AG09309 (cell line): ENCODE data around the gene SLC25A21.

Experiments used
- DNase-seq: peaks from one replicate; pipeline ENCODE4 v3.0.0-alpha.2; 2010; ENCODE audit warnings: low read depth
- H3K4me3 ChIP-seq: 2 replicates; pipeline ENCODE4 v1.5.1; 2011; ENCODE audit warnings: mild to moderate bottlenecking, low read depth, low read length, moderate library complexity; ENCODE audit not compliant: control insufficient read depth
- TF ChIP-seq, protein P1 (sequence below): IDR thresholded peaks from 2 replicates; pipeline ENCODE4 v1.5.1; 2011; ENCODE audit warnings: mild to moderate bottlenecking, low read depth, low read length, inconsistent platforms; ENCODE audit not compliant: insufficient read depth, control insufficient read depth; ENCODE audit errors: missing control alignments

SLC25A21 gene

DNA sequence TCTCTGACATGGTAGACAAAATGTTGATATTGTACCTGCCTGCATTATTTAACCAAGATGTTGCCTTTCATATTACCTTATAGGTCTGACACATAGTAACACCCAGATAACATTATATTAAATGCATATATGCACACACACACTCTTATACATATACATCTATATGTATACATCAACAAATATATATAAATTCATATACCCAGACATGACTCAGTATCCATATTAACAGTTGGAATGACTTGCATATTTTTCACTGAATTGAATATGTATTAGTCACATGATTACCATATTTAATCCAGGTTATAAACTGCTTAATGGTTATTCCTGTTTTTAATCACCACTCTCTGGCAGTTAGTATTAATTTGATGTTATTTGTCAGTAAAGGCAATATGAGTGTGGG is 425.5 kb downstream of the SLC25A21 start:
- TF ChIP-seq, protein P1, sequence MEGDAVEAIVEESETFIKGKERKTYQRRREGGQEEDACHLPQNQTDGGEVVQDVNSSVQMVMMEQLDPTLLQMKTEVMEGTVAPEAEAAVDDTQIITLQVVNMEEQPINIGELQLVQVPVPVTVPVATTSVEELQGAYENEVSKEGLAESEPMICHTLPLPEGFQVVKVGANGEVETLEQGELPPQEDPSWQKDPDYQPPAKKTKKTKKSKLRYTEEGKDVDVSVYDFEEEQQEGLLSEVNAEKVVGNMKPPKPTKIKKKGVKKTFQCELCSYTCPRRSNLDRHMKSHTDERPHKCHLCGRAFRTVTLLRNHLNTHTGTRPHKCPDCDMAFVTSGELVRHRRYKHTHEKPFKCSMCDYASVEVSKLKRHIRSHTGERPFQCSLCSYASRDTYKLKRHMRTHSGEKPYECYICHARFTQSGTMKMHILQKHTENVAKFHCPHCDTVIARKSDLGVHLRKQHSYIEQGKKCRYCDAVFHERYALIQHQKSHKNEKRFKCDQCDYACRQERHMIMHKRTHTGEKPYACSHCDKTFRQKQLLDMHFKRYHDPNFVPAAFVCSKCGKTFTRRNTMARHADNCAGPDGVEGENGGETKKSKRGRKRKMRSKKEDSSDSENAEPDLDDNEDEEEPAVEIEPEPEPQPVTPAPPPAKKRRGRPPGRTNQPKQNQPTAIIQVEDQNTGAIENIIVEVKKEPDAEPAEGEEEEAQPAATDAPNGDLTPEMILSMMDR = no peak
- no peak for DNase-seq
- H3K4me3 ChIP-seq = no peak overlapping the region

DNA sequence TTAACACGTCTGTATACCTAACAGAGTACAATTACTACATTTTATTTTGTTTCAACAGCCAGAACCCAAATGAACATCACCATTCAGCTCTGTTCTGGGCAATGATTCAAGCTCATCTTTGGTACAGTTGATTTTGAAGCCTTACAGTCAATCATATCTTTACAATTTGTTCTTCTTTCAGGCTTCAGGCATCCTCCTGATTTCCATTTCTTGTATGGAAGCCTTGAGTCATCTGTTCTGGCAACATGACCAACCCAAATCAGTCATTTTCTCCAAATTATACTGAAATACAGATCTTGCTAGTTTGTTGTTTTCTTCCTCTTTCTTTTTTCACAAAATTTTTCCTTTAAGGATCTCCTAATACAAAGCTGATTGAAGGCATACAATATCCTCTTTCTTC is 430.5 kb downstream of the SLC25A21 start:
- TF ChIP-seq, protein P1 = no peak
- H3K4me3 ChIP-seq = no peak overlapping the region
- no peak for DNase-seq

DNA sequence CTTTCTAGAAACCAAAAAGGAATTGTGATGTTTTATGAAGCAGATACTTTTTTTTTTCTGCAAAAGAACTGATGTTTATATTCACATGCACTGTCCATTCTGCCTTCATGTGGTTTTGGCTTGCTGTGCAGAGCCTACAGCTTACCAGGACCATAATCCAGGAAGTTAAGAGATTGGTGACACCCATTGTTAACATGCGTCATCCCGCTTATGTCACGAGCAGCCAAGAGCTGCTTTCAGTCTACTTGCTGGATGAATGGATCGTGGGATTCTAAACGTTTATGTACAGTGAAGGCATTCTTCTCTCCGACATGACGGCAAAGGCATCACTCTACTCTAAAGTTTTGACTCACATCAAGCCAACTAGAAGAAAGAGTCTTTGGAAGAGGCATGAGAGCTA is 434.1 kb downstream of the SLC25A21 start:
- H3K4me3 ChIP-seq = no peak overlapping the region
- TF ChIP-seq, protein P1 = no peak
- DNase-seq = no peak

DNA sequence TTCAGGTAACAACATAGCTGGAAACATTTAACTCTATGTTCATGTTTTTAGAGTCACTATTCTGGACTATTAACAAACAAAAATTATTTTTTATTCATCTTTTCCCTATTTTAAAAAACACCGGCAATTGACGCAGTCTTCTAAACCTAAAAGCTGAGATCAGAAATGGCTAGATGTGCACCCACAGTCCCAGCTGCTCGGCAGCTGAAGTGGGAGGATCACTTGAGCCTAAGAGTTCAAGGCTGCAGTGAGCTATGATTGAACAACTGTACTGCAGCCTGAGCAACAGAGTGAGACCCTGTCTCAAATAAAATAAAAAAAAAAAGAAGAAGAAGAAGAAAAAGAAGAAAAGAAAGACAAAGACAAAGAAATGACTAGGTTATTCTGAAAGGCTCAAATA is 446.3 kb downstream of the SLC25A21 start:
- TF ChIP-seq, protein P1 = no peak
- H3K4me3 ChIP-seq = no peak overlapping the region
- DNase-seq = no peak

DNA sequence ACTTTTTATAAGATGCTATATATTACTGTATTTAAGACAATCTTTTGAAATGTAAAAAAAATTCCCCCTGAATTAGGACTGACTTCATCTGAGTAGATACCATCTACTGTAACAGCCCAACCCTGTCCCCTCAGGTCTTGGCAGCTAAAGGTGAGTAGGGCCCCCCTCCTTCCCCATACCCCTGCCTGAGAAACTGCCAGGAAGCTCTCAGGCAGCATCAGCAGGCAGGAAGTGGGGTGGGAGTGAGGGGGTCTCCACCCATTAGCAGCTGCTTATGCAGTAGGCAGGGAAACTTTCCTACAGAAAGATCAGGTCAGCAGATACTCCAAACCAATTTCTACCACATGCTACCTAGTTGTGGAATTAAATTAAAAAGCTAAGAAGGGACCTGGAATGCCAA is 448.2 kb downstream of the SLC25A21 start:
- TF ChIP-seq, protein P1 = no peak
- no peak for DNase-seq
- H3K4me3 ChIP-seq = no peak overlapping the region

DNA sequence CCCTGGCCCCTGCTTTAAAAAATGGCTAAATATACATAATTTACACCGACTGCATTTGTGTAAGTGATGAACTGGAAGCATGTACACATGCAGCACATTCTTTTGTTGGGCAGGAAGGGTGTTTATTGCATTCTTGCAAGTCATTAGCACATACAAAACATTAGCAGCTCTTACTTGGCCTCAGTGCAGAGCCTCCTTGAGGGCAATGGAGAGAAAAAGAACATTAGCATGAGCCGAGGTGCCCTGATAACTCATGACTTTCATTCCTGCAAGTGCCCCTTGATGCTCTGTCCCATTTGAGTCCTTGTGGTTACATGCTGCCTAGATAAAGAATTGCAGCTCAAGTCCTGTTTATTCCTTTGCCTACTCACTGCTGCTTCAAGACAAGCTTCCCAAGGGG is 448.9 kb downstream of the SLC25A21 start:
- TF ChIP-seq, protein P1 = no peak
- H3K4me3 ChIP-seq = no peak overlapping the region
- no peak for DNase-seq

DNA sequence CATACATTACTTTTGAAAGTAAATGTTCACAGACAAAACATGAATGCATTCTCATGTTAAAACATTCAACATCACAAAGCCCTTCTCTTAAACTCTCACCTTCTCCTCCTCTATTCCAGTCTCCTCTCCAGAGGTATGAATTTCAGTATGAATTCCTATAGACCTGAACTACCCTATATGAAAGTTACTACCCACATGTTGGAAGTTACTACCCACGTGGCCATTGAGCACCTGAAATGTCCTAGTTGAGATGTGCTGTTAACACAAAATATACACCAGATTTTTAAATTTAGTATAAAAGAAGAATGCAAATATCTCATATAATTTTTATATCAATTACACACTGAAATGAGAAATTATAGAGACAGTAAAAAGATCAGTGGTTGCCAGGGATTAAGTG is 450.5 kb downstream of the SLC25A21 start:
- H3K4me3 ChIP-seq = no peak overlapping the region

More for the DNA sequence above, 450.5 kb downstream of the SLC25A21 start:
- no peak for DNase-seq
- TF ChIP-seq, protein P1 = no peak
